K562 (cell line): ENCODE data around the gene TACR1. TPM values are rescaled to one million over a fixed set of nuclear protein-coding genes. Genes with fewer than 3 reads are reported as not detected.

ENCODE experiments used
- ATAC-seq: fragments of 200-7000 bp; cut with Tn5 transposase; 3 replicates; pipeline ENCODE4 v1.9.1; 2020; ENCODE audit warnings: moderate library complexity
- BruUV-seq: library from RNA; stranded (reverse); fragments of 400-500 nt; replicated peaks from 2 replicates; lab custom pipeline; 2021; lab: Mats Ljungman, UMichigan
- CTCF ChIA-PET: fragments of 300-600 bp; formaldehyde crosslinking; extraction: SDS; loops from one replicate; lab custom pipeline; 2021; ENCODE audit warnings: low intra/inter-chr PET ratio; lab: Yijun Ruan, JAX
- POLR2A ChIA-PET: fragments of 300-600, 350-650 bp; sonication (Branson Sonifier 250); formaldehyde crosslinking; extraction: SDS; loops from one replicate; lab custom pipeline; 2021; ENCODE audit warnings: antibody characterized with exemption, inconsistent platforms; lab: Yijun Ruan, JAX
- DNase-seq, 4 experiments: peaks; one replicate each; pipeline versions ENCODE4 v3.0.0 to v3.0.0-alpha.2; 2011 to 2018; ENCODE audit warnings: low spot score in 3 of 4, mixed read lengths in 3 of 4; ENCODE audit errors: extremely low read depth in 1 of 4
- FAIRE-seq: peaks from 2 replicates; lab custom pipeline; 2011; peaks lifted over from hg19 to GRCh38; lab: Jason Lieb, UNC
- H2AFZ ChIP-seq: 2 replicates; pipeline ENCODE4 v1.6.0; 2011; ENCODE audit warnings: low read depth, low read length, control low read depth, inconsistent platforms
- H3K27ac ChIP-seq: fragments of 200-600 bp; 3 replicates; pipeline ENCODE4 v1.8.0; 2011; ENCODE audit warnings: low read depth, mild to moderate bottlenecking, control low read depth, inconsistent platforms, low read length, moderate library complexity, mixed read lengths; ENCODE audit errors: extremely low read depth
- H3K27me3 ChIP-seq, 2 experiments: fragments of 300-600 bp in 1 of 2; 2 replicates in 1 of 2; 3 replicates in 1 of 2; pipeline versions ENCODE4 v1.6.0 to v1.8.0; 2011; ENCODE audit warnings: inconsistent platforms in 2 of 2, low read length in 2 of 2, mild to moderate bottlenecking in 1 of 2, mixed read lengths in 1 of 2, moderate library complexity in 1 of 2; ENCODE audit not compliant: control insufficient read depth in 2 of 2, insufficient read depth in 2 of 2
- H3K36me3 ChIP-seq: fragments of 300-600 bp; 3 replicates; pipeline ENCODE4 v1.8.0; 2011; ENCODE audit warnings: mild to moderate bottlenecking, low read length, inconsistent platforms; ENCODE audit not compliant: control insufficient read depth, insufficient read depth
- H3K4me1 ChIP-seq, 2 experiments: fragments of 200-600 bp in 1 of 2; replicated peaks in 1 of 2; 2 replicates in 1 of 2; 3 replicates in 1 of 2; pipeline versions ENCODE4 v1.5.1 to v1.8.0; 2011; ENCODE audit warnings: inconsistent platforms in 2 of 2, low read length in 2 of 2, mild to moderate bottlenecking in 1 of 2, mixed read lengths in 1 of 2, moderate library complexity in 1 of 2; ENCODE audit not compliant: control insufficient read depth in 2 of 2, insufficient read depth in 2 of 2
- H3K4me2 ChIP-seq: 2 replicates; pipeline ENCODE4 v1.6.1; 2011; ENCODE audit warnings: low read length, control low read depth, inconsistent platforms, mixed read lengths; ENCODE audit not compliant: insufficient read depth
- H3K4me3 ChIP-seq: fragments of 200-600 bp; sonication (generic), shearing (Covaris generic); 2 replicates; pipeline ENCODE4 v1.5.1; 2016; ENCODE audit warnings: control low read depth, inconsistent platforms
- H3K79me2 ChIP-seq: fragments of 200-600 bp; 3 replicates; pipeline ENCODE4 v1.8.0; 2011; ENCODE audit warnings: low read length, inconsistent platforms; ENCODE audit not compliant: control insufficient read depth, insufficient read depth
- H3K9ac ChIP-seq, 2 experiments: 2 replicates each; pipeline versions ENCODE4 v1.6.0 to v1.6.1; 2011; ENCODE audit warnings: low read depth in 2 of 2, low read length in 2 of 2, control low read depth in 1 of 2, inconsistent platforms in 1 of 2, mild to moderate bottlenecking in 1 of 2, mixed read lengths in 1 of 2; ENCODE audit not compliant: insufficient read depth in 1 of 2
- H3K9me1 ChIP-seq: one replicate; pipeline ENCODE4 v1.6.0; 2011; ENCODE audit warnings: inconsistent platforms, mild to moderate bottlenecking, low read length, moderate library complexity; ENCODE audit not compliant: control insufficient read depth, insufficient read depth
- H3K9me3 ChIP-seq: replicated peaks from 2 replicates; pipeline ENCODE4 v1.5.1; 2011; ENCODE audit warnings: low read depth, low read length, inconsistent platforms; ENCODE audit not compliant: control insufficient read depth, insufficient read depth
- H4K20me1 ChIP-seq: replicated peaks from 2 replicates; pipeline ENCODE4 v1.6.1; 2011; ENCODE audit warnings: low read length, inconsistent platforms, mixed read lengths; ENCODE audit not compliant: control insufficient read depth, insufficient read depth
- C11orf30 ChIP-seq: fragments of 450-650 bp; IDR thresholded peaks from 2 replicates; pipeline ENCODE4 v1.6.1; 2016; ENCODE audit warnings: low read depth, mild to moderate bottlenecking
- CCAR2 ChIP-seq: fragments of 200-400 bp; formaldehyde crosslinking; IDR thresholded peaks from 2 replicates; pipeline ENCODE4 v1.6.1; 2017; ENCODE audit warnings: mild to moderate bottlenecking, low read depth, low read length
- MAFG ChIP-seq: fragments of 450-650 bp; conservative IDR thresholded peaks from 2 replicates; pipeline ENCODE4 v1.6.1; 2016; ENCODE audit warnings: missing genetic modification characterization, missing compliant biosample characterization
- POLR2A ChIP-seq: fragments of 450-650 bp; conservative IDR thresholded peaks from 2 replicates; pipeline ENCODE4 v1.6.1; 2016
- POU5F1 ChIP-seq: fragments of 150-350 bp; IDR thresholded peaks from 2 replicates; pipeline ENCODE4 v1.6.1; 2014; ENCODE audit warnings: borderline replicate concordance, low read length, low read depth, mild to moderate bottlenecking; ENCODE audit not compliant: partially characterized antibody
- PPARD ChIP-seq: fragments of 250-450 bp; sonication (Bioruptor Pico); IDR thresholded peaks from 2 replicates; pipeline ENCODE4 v1.8.0; 2022; ENCODE audit warnings: inconsistent platforms, mild to moderate bottlenecking, moderate library complexity
- PTTG1 ChIP-seq: fragments of 450-650 bp; IDR thresholded peaks from 2 replicates; pipeline ENCODE4 v1.6.1; 2016; ENCODE audit warnings: low read depth, mild to moderate bottlenecking, missing genetic modification characterization, missing compliant biosample characterization
- SP2 ChIP-seq: IDR thresholded peaks from 2 replicates; pipeline ENCODE4 v1.6.1; 2011; ENCODE audit warnings: mild to moderate bottlenecking, low read depth, low read length, moderate library complexity; ENCODE audit not compliant: poor library complexity, severe bottlenecking; ENCODE audit errors: extremely low read depth
- TGIF2 ChIP-seq: sonication (generic); formaldehyde crosslinking; IDR thresholded peaks from 2 replicates; pipeline ENCODE4 v1.8.1; 2022; ENCODE audit warnings: mild to moderate bottlenecking, missing genetic modification reagents, moderate library complexity
- ZNF23 ChIP-seq: fragments of 250-450 bp; sonication (Bioruptor Pico); IDR thresholded peaks from 2 replicates; pipeline ENCODE4 v1.4.0; 2020; ENCODE audit warnings: mild to moderate bottlenecking
- ZNF316 ChIP-seq: fragments of 450-650 bp; IDR thresholded peaks from 2 replicates; pipeline ENCODE4 v1.6.1; 2016
- ZNF695 ChIP-seq: fragments of 450-650 bp; formaldehyde crosslinking; IDR thresholded peaks from 2 replicates; pipeline ENCODE4 v1.4.0; 2020; ENCODE audit warnings: mild to moderate bottlenecking, moderate library complexity
- WGBS: fragments of 100-300 bp; shearing (Covaris generic); methylation state at CpG from one replicate; pipeline ENCODE4 v1.1.6; 2016; ENCODE audit warnings: low coverage, mixed read lengths; ENCODE audit not compliant: insufficient coverage; ENCODE audit errors: missing lambda C conversion rate; 5-methylcytosine and 5-hydroxymethylcytosine counted together
- in situ Hi-C: fragments of 300-500 bp; cut with MboI; formaldehyde crosslinking; loops from 4 replicates; pipeline ENCODE4 v1.15.0; 2018; ENCODE audit warnings: inconsistent platforms, mixed read lengths
- intact Hi-C: fragments of 100-400 bp; cut with micrococcal nuclease; formaldehyde crosslinking; loops from 2 replicates; pipeline ENCODE4 v1.14.2; 2022
- polyA plus RNA-seq, 8 experiments: library from polyadenylated mRNA; depleted of rRNA in 4 of 8; stranded (reverse) in 5 of 8; unstranded in 3 of 8; fragments of >200 nt; fragmentation: Nextera tagmentation in 2 of 8; fragmentation: Illumina TruSeq in 1 of 8; extraction: Ambion mirVana in 2 of 8; extraction: Trizol in 1 of 8; gene quantifications; 2 replicates each; pipeline versions ENCODE4 v1.2.1 to v1.2.3, GENCODE V29; 2011 to 2014; ENCODE audit warnings: inconsistent platforms in 1 of 8, missing spikeins in 1 of 8
- total RNA-seq, 7 experiments: library from RNA; depleted of rRNA in 6 of 7; stranded (reverse); fragments of >200 nt in 6 of 7; fragmentation: Illumina TruSeq in 2 of 7; extraction: Trizol in 2 of 7; gene quantifications; 2 replicates each; pipeline versions ENCODE4 v1.2.1 to v1.2.3, GENCODE V29; 2011 to 2021; ENCODE audit warnings: low replicate concordance in 1 of 7
- TF ChIP-seq, protein P1 (sequence below): fragments of 250-450 bp; sonication (Bioruptor Pico); IDR thresholded peaks from 2 replicates; pipeline ENCODE4 v1.8.0; 2021; ENCODE audit warnings: moderate library complexity, mild to moderate bottlenecking, inconsistent platforms
- TF ChIP-seq, protein P2 (sequence below): fragments of 450-650 bp; IDR thresholded peaks from 2 replicates; pipeline ENCODE4 v1.6.1; 2016; ENCODE audit warnings: missing biosample characterization, missing genetic modification characterization
- TF ChIP-seq, protein P3 (sequence below): fragments of 250-450 bp; sonication (Bioruptor Pico); IDR thresholded peaks from 2 replicates; pipeline ENCODE4 v1.5.1; 2021; ENCODE audit warnings: mild to moderate bottlenecking
- TF ChIP-seq, protein P4 (sequence below), 2 experiments: fragments of 200-800 bp in 1 of 2; sonication (Bioruptor generic) in 1 of 2; sonication (generic) in 1 of 2; formaldehyde crosslinking in 1 of 2; IDR thresholded peaks in 1 of 2; conservative IDR thresholded peaks in 1 of 2; 2 replicates each; pipeline versions ENCODE4 v1.5.0 to v1.6.1; 2016 to 2020; ENCODE audit warnings: missing compliant biosample characterization in 1 of 2, missing genetic modification characterization in 1 of 2, missing genetic modification reagents in 1 of 2
- TF ChIP-seq, protein P5 (sequence below): fragments of 450-650 bp; formaldehyde crosslinking; IDR thresholded peaks from 2 replicates; pipeline ENCODE4 v1.4.0; 2020; ENCODE audit warnings: mild to moderate bottlenecking, moderate library complexity

TACR1 gene
- total and polyA plus RNA-seq, 9 of the 15 experiments (the other 6 are each of a cell fraction or from before 2014, with no cell fraction given), result not detected

DNA sequence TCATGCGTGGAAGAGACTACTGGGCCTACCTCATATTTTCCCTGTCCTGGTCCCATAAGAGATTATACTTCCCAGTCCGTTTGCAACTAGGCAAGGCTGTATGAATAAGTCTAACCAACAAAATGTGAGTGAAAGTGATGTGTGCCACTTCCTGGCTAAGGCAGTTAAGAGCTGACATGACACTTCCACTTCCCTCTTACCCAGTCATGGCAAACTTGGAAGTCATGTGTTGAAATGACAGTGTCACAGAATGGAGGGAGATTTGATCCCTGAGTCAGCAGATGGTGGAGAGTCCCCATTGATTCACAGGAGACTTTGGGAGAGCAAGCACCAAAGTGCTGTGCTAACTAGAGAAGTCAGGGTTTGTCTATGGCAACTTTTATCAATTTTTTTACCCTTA lies 36.4 kb downstream of the TACR1 start:
- no peaks in the 10 kb centered on the region for H3K27me3 ChIP-seq
- TF ChIP-seq, protein P1, sequence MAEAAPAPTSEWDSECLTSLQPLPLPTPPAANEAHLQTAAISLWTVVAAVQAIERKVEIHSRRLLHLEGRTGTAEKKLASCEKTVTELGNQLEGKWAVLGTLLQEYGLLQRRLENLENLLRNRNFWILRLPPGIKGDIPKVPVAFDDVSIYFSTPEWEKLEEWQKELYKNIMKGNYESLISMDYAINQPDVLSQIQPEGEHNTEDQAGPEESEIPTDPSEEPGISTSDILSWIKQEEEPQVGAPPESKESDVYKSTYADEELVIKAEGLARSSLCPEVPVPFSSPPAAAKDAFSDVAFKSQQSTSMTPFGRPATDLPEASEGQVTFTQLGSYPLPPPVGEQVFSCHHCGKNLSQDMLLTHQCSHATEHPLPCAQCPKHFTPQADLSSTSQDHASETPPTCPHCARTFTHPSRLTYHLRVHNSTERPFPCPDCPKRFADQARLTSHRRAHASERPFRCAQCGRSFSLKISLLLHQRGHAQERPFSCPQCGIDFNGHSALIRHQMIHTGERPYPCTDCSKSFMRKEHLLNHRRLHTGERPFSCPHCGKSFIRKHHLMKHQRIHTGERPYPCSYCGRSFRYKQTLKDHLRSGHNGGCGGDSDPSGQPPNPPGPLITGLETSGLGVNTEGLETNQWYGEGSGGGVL (CRISPR knock-in tag), result no peak
- TF ChIP-seq, protein P2, sequence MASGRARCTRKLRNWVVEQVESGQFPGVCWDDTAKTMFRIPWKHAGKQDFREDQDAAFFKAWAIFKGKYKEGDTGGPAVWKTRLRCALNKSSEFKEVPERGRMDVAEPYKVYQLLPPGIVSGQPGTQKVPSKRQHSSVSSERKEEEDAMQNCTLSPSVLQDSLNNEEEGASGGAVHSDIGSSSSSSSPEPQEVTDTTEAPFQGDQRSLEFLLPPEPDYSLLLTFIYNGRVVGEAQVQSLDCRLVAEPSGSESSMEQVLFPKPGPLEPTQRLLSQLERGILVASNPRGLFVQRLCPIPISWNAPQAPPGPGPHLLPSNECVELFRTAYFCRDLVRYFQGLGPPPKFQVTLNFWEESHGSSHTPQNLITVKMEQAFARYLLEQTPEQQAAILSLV (tag), result no peak
- TF ChIP-seq CCAR2 (no peak), POLR2A (no peak), C11orf30 (peak; percentile 57), ZNF695 (no peak), SP2 (no peak), PPARD (CRISPR knock-in tag) (no peak), MAFG (tag) (0 out of 2 replicates have a peak, but pooled peaks have one; percentile 16), TGIF2 (CRISPR knock-in tag) (no peak), POU5F1 (no peak), ZNF316 (peak; percentile 62), ZNF23 (no peak), PTTG1 (tag) (no peak)
- TF ChIP-seq, protein P3, sequence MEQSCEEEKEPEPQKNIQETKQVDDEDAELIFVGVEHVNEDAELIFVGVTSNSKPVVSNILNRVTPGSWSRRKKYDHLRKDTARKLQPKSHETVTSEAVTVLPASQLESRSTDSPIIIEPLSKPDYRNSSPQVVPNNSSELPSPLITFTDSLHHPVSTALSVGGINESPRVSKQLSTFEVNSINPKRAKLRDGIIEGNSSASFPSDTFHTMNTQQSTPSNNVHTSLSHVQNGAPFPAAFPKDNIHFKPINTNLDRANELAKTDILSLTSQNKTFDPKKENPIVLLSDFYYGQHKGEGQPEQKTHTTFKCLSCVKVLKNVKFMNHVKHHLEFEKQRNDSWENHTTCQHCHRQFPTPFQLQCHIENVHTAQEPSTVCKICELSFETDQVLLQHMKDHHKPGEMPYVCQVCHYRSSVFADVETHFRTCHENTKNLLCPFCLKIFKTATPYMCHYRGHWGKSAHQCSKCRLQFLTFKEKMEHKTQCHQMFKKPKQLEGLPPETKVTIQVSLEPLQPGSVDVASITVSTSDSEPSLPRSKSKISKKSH, result no peak
- TF ChIP-seq, protein P4, sequence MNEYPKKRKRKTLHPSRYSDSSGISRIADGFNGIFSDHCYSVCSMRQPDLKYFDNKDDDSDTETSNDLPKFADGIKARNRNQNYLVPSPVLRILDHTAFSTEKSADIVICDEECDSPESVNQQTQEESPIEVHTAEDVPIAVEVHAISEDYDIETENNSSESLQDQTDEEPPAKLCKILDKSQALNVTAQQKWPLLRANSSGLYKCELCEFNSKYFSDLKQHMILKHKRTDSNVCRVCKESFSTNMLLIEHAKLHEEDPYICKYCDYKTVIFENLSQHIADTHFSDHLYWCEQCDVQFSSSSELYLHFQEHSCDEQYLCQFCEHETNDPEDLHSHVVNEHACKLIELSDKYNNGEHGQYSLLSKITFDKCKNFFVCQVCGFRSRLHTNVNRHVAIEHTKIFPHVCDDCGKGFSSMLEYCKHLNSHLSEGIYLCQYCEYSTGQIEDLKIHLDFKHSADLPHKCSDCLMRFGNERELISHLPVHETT (CRISPR knock-in tag; conservative IDR thresholded peaks at IDR 0.05 in 1 of 2, IDR thresholded peaks at IDR 0.05 in 1 of 2), result no peak
- TF ChIP-seq, protein P5, sequence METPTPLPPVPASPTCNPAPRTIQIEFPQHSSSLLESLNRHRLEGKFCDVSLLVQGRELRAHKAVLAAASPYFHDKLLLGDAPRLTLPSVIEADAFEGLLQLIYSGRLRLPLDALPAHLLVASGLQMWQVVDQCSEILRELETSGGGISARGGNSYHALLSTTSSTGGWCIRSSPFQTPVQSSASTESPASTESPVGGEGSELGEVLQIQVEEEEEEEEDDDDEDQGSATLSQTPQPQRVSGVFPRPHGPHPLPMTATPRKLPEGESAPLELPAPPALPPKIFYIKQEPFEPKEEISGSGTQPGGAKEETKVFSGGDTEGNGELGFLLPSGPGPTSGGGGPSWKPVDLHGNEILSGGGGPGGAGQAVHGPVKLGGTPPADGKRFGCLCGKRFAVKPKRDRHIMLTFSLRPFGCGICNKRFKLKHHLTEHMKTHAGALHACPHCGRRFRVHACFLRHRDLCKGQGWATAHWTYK (CRISPR knock-in tag), result no peak
- ChIA-PET CTCF (no interaction called here), POLR2A (no interaction called here)
- no peaks in the 10 kb centered on the region for H3K9me3 ChIP-seq
- in situ Hi-C loops, result no loop called here
- intact Hi-C loops, result no loop called here
- no peak overlapping the region for H3K4me3 ChIP-seq
- H3K9ac ChIP-seq, result no peak overlapping the region
- peak; percentile 6 for FAIRE-seq
- no peak overlapping the region for H3K27ac ChIP-seq
- BruUV-seq, result no TSS peak
- H4K20me1 ChIP-seq, result no peaks in the 10 kb centered on the region
- no peaks in the 10 kb centered on the region for H3K4me1 ChIP-seq
- no peaks in the 10 kb centered on the region for H3K79me2 ChIP-seq
- ATAC-seq, result no peak
- WGBS, result 4% methylated on average over 2 of the region's 2 CpGs
- no peaks in the 10 kb centered on the region for H3K9me1 ChIP-seq
- H3K4me2 ChIP-seq, result no peak overlapping the region
- H3K36me3 ChIP-seq, result no peaks in the 10 kb centered on the region
- DNase-seq, result no peak
- no peak overlapping the region for H2AFZ ChIP-seq
